RCC 7860 (cell line): ENCODE measurements around the gene PRR29.
"Not testable (repeated sequence)": the region's sequence is repeated elsewhere in the genome, so short reads cannot be mapped to it uniquely, and the experiment has no call there.

Source experiments
- DNase-seq: peaks from one replicate; pipeline ENCODE4 v3.0.0-alpha.2; 2015; ENCODE audit warnings: low spot score
- FAIRE-seq: peaks from 2 replicates; lab custom pipeline; 2012; peaks lifted over from hg19 to GRCh38; lab: Jason Lieb, UNC

PRR29 gene

GRCh38 chr17:63973930-63974593 is 24.1 kb upstream of the PRR29 start:
- DNase-seq (peak; percentile 51), FAIRE-seq (no peak)

DNA sequence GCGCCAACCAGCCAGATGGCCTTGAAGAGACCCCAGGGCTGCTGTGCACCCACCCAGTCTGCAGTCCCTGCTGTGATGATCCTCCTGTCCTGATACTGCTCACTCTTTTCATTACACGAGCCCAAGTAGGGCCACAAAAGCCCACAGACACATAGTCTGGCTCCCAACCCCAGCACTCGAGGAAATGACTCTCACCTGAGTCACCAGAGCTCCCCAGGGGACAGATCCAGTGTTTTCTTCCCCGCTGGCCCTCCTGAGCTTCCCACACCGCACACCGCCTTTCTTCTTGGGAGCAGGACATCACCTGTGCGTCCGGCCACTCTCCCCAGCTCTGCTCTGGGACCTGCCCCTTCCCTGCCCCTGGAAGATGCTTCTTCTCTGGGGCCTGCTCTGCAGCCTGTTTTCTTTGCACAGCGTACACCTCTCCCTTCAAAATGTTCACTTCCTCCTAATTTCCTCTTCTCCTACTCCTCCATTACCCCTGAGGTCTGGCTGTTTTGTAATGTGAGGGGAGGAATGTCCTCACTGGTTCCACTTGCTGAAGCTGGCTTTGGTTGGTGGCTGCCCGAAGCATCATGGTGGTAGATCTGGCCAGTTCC is 23.5 kb upstream of the PRR29 start:
- DNase-seq (peak; percentile 79), FAIRE-seq (peak; percentile 85)

GRCh38 chr17:63975541-63976092 is 22.5 kb upstream of the PRR29 start:
- FAIRE-seq = no peak
- DNase-seq = no peak

DNA sequence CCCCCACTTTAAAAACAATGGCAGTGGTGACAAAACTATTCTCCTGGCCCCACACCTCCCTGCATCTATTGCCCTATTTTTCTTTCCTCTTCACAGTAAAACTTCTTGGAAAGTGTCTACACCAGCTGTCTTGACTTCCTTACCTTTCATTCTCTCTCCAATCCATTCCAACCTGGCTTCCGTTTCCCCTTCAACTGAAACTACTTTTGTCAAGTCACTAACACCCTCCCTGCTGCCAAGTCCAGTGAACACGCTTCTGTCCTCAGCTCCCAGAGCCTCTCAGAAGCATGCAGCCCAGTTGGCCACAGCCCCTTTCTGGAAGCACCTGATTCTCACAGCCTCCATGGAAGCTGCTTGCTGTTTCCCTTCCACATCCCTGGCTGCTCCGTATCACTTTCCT is 21.4 kb upstream of the PRR29 start:
- FAIRE-seq (no peak), DNase-seq (no peak)

DNA sequence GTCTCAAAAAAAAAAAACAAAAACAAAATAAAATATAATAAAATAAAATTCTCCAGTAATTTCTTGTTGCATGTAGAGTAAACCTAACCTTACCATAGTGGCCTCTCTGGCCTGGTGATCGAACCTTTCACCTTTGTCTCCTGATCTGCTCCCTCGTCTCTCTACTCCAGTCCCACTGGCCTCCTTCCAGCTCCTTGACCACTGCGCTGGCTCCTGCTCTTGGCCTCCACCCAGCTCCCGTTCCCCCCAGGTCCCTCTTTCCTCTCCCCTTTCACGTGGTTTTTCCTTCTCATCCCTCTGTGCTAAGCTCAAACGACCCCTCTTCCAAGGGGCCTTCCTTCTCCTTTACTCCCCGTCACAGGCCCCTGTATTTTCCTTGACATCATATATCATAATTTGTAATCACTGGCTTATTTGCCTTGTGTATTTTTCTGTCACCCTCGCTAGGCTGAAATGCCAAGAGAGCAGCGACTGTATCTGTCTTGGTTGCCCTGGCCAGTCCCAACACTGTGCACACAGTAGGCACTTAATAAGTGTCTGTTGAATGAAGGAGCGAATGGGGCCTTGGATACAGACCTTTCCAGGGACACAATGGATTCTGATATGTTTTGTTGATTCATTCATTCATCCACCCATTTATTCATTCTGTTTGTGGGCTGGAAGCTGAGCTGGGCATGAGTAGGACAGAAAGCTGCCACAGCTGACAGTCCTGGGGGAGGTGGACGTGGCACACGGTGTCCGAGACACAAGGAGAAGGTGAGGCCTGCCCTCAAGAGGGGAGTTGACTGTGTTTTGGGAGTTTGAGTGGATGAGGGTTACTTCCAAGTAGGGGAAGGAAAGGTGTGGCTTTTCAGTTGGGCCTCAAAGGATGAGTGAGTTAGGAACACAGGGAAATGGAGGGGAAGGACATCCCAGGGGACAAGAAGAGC is 19.6 kb upstream of the PRR29 start:
- no peak for FAIRE-seq
- no peak for DNase-seq

GRCh38 chr17:63982641-63983040 is 15.5 kb upstream of the PRR29 start:
- not testable (repeated sequence) for DNase-seq, FAIRE-seq

GRCh38 chr17:63983320-63983719 is 14.8 kb upstream of the PRR29 start:
- DNase-seq (no peak), FAIRE-seq (no peak)

GRCh38 chr17:63984236-63984635 is 13.9 kb upstream of the PRR29 start:
- FAIRE-seq = no peak
- DNase-seq = no peak

- no peak for FAIRE-seq
Observed at GRCh38 chr17:63984651-63985386, 13.3 kb upstream of the PRR29 start.

DNA sequence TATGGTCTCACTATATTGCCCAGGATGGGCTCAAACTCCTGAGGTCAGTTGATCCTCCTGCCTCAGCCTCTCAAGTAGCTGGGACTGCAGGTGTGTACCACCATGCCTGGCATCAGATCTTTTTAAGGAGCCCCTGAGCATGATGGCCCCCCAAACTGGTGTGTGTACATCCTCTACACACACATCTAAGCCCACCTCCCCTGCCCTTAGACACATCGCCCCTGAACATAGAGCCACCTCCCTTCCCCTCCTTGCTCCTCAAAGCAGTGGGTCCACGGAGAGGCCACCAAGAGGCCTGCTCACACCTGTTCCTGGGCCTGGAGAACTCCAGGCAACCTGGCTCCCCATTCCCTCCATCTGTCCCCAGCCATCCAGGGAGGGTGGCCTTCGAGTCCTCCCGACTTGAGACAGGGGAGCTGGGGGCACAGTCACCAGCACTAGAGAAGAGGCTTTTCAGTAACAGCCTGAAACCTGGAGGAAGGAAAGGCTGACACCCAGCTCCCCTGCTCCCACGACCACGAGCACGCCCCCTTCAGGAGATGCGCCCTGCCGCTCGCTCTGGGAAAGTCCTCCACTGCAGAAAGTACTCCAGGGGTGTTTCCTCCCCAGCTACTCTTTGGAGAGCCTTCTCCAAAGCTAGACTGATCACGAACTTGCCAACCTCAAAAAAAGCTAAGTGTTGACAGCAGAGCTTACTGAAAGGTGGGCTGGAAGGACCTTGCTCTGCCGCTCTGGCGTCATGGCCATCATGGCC is 12.6 kb upstream of the PRR29 start:
- FAIRE-seq = no peak
- no peak for DNase-seq

More at GRCh38 chr17:63984651-63985386, 13.3 kb upstream of the PRR29 start:
- peak; percentile 16 for DNase-seq

DNA sequence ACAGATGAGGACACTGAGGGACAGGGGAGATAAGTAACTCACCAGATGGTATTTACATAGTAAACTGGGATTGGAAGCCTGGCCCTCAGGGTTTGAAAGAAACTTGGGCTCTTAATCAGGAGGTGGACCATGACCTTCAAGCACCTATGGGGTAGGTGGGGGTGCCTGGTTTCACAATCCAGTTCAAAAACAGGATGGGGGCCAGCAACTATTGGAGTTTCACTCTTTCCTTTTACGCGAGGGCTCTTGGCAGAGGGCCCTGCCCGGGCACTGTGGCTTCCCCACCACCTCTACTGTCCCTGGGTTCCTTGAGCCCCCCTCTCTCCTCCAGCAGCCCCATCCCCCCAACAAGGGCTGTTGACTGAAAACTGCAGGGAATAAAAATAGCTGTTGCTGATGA is 11.3 kb upstream of the PRR29 start:
- DNase-seq (no peak), FAIRE-seq (no peak)

DNA sequence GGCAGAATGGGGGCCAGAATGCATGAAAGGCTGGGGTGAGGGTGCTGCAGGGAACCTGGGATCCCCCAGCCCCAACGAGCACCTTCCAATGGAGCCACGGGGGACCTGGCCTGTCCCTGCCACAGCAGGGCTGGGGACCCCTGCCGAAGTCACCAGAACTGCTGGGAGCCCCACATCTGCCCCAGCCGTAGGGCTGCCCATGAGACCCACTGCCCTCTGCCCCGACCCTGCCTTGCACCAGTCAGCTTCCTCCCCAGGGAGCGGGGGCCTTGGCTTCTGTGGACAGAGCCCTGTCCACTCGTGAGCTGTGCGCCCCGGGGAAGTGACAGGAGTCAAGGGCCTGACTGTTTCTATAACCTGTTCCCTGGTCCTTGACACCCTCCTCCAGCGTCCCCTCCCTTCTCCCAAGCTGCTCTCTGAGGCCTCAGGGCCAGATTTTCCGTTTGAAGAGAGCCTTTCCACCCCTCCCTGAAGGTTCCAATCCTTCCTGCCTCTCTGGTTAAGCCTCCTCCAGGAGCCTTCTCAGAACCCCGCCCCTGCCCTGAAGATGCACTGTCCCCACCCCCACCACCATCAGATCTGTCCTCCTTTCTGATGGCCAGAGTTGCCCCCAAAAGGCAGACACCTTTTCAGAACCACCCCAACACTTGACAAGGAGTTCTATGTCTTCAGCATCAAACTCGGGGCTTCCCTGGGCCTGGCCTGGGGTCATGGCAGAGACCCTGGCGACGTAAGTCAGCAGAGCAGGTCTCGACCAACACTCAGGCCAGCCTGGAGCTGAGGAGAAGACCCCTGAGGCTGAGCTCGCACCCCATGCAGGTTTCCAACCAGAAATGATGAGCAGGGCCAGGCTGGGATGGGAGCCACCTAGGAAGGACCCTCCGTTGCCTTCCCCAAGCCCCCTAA is 10.7 kb upstream of the PRR29 start:
- DNase-seq (no peak), FAIRE-seq (no peak)

GRCh38 chr17:63988127-63988478 is 10.0 kb upstream of the PRR29 start:
- FAIRE-seq (no peak), DNase-seq (no peak)

DNA sequence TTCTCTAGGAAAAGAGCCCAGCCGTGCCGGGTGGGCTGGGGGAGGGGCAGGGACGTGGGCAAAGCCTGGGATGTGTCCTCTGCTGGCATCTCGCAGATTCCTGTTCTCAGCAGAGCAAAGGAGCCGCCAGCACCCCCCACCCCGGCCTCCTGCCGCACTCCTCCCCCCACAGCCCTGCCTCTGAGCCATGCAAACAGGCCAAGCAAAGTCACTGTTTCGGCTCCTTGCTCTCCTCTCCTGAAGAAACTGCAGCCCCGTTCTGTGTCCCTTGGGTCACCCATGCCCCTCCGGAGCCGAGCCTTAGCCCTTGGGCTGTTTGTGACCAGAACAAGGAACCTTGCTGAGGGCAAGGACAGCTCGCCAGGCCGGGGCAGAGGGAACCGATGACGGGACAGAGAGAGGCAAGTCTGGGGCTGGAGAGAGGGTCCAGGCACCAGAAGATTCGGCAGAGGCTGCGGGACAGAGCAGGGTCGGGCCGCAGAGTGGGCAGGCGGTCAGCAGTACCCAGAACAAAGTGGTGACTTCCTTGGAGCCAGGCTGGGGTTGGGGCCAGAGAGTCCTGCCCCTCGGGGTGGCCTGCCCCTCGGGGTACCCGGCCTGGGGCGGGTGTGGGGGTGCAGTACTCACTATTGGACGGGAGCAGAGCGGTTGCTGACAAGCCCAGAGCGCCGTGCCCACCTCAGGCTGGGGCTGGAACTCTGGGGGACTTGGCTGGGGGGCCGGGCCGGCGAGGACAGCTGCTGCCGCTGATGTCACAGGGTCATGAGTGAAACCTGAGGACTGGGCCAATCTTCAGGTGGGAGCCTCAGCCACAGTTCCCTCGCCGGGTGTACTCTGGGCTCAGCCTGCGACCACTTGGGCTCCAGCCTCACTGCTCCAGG is 9.2 kb upstream of the PRR29 start:
- FAIRE-seq (no peak), DNase-seq (no peak)

- DNase-seq = no peak
- FAIRE-seq = no peak
Observed at GRCh38 chr17:63989622-63990345, 8.4 kb upstream of the PRR29 start.

DNA sequence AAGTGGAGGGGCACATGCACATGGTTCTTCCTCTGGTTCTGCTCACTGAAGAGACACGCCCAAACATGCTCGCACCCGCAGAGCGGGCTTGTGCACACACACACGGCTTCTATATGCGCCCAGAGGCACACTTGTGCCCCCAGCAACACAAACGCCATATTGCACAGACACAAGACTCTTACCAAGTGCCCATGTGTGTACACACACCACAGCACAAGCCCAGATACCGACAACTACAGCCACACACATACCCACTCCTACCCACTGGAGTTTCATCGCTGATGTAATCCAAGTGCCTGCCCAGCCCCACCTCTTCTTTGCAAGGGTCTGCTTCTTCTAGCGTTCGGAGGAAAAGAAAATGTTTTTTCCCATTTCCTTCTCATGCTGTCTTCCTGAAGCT is 6.5 kb upstream of the PRR29 start:
- FAIRE-seq = no peak
- DNase-seq = no peak

GRCh38 chr17:63993368-63993985 is 4.7 kb upstream of the PRR29 start:
- FAIRE-seq = no peak

More at GRCh38 chr17:63993368-63993985, 4.7 kb upstream of the PRR29 start:
- no peak for DNase-seq
